GM12891 (cell line): ENCODE data around the gene KCNIP4. TPM values are rescaled to one million over a fixed set of nuclear protein-coding genes. Genes with fewer than 3 reads are reported as not detected.
A peak's percentile ranks its signal among the peaks of the same experiment; 100 is the strongest.
"Not testable (repeated sequence)": the region's sequence is repeated elsewhere in the genome, so short reads cannot be mapped to it uniquely, and the experiment has no call there.

Source experiments
- DNase-seq: peaks from one replicate; pipeline ENCODE4 v3.0.0; 2011; ENCODE audit warnings: low spot score; ENCODE audit not compliant: insufficient read length
- FAIRE-seq: peaks from 2 replicates; lab custom pipeline; 2011; peaks lifted over from hg19 to GRCh38; lab: Jason Lieb, UNC
- PAX5 ChIP-seq: IDR thresholded peaks from 2 replicates; pipeline ENCODE4 v1.6.1; 2011; ENCODE audit warnings: low read length, moderate library complexity, mild to moderate bottlenecking; ENCODE audit not compliant: insufficient read depth, severe bottlenecking
- POLR2A ChIP-seq: IDR thresholded peaks from 2 replicates; pipeline ENCODE4 v1.6.1; 2011; ENCODE audit warnings: low read depth, low read length, control low read depth
- POLR2AphosphoS5 ChIP-seq: IDR thresholded peaks from 2 replicates; pipeline ENCODE4 v1.6.1; 2011; ENCODE audit warnings: low read depth, low read length, control low read depth
- POU2F2 ChIP-seq: IDR thresholded peaks from 2 replicates; pipeline ENCODE4 v1.6.1; 2011; ENCODE audit warnings: low read depth, mild to moderate bottlenecking, control low read depth, low read length, moderate library complexity
- SPI1 ChIP-seq: IDR thresholded peaks from 2 replicates; pipeline ENCODE4 v1.6.1; 2011; ENCODE audit warnings: low read depth, low read length, control low read depth
- TAF1 ChIP-seq: IDR thresholded peaks from 2 replicates; pipeline ENCODE4 v1.6.1; 2011; ENCODE audit warnings: low read depth, low read length, control low read depth
- polyA plus RNA-seq: library from polyadenylated mRNA; unstranded; fragments of >200 nt; gene quantifications from one replicate; pipeline ENCODE4 v1.2.1, GENCODE V29; 2012; ENCODE audit warnings: low read depth, missing spikeins, inconsistent platforms; ENCODE audit not compliant: missing spikeins

KCNIP4 gene
- 0.18 TPM for polyA plus RNA-seq

GRCh38 chr4:21948347-21949072 is at the start of gene KCNIP4:
Gene KCNIP4 (minus strand): TSS chr4:21948772.
- FAIRE-seq: no peak
- peak; percentile 7 for DNase-seq
- TF ChIP-seq SPI1 (no peak), PAX5 (no peak), TAF1 (no peak), POLR2A (no peak), POU2F2 (no peak)

- not testable (repeated sequence) for DNase-seq, FAIRE-seq
These were observed 48.0 kb upstream of the KCNIP4 start for GRCh38 chr4:21996618-21997017.

GRCh38 chr4:21992330-21992729 is 43.8 kb upstream of the KCNIP4 start:
- FAIRE-seq: no peak
- DNase-seq: no peak

GRCh38 chr4:21991562-21991961 is 43.0 kb upstream of the KCNIP4 start:
- TF ChIP-seq POLR2A (no peak), POU2F2 (no peak), TAF1 (no peak), PAX5 (no peak), POLR2AphosphoS5 (no peak), SPI1 (no peak)
- no peak for DNase-seq
- FAIRE-seq: no peak

More at GRCh38 chr4:21992330-21992729, 43.8 kb upstream of the KCNIP4 start:
- TF ChIP-seq POU2F2: no peak
- no peak for TF ChIP-seq TAF1
- no peak for TF ChIP-seq SPI1
- no peak for TF ChIP-seq PAX5
- no peak for TF ChIP-seq POLR2A
- TF ChIP-seq POLR2AphosphoS5: no peak

- no peak for TF ChIP-seq POU2F2
- no peak for TF ChIP-seq TAF1
- no peak for TF ChIP-seq POLR2A
- TF ChIP-seq SPI1: no peak
- no peak for TF ChIP-seq PAX5
- FAIRE-seq (no peak), DNase-seq (no peak)
These were observed 42.5 kb upstream of the KCNIP4 start for GRCh38 chr4:21991050-21991449.

GRCh38 chr4:21989351-21989750 is 40.8 kb upstream of the KCNIP4 start:
- FAIRE-seq (no peak), DNase-seq (no peak)
- no peak for TF ChIP-seq SPI1
- no peak for TF ChIP-seq POLR2AphosphoS5
- TF ChIP-seq POU2F2: no peak
- no peak for TF ChIP-seq PAX5
- TF ChIP-seq POLR2A: no peak
- no peak for TF ChIP-seq TAF1

- DNase-seq (no peak), FAIRE-seq (no peak)
- TF ChIP-seq POLR2A: no peak
- no peak for TF ChIP-seq SPI1
- no peak for TF ChIP-seq POU2F2
- no peak for TF ChIP-seq TAF1
- TF ChIP-seq POLR2AphosphoS5: no peak
- TF ChIP-seq PAX5: no peak
These were observed 37.7 kb upstream of the KCNIP4 start for GRCh38 chr4:21986307-21986706.

GRCh38 chr4:21982087-21982486 is 33.5 kb upstream of the KCNIP4 start:
- TF ChIP-seq POLR2A (no peak), SPI1 (no peak), POLR2AphosphoS5 (no peak), PAX5 (no peak), TAF1 (no peak), POU2F2 (no peak)
- FAIRE-seq (no peak), DNase-seq (no peak)

- FAIRE-seq (no peak), DNase-seq (no peak)
- TF ChIP-seq POU2F2: no peak
- no peak for TF ChIP-seq POLR2A
- no peak for TF ChIP-seq TAF1
- no peak for TF ChIP-seq SPI1
- no peak for TF ChIP-seq POLR2AphosphoS5
- TF ChIP-seq PAX5: no peak
These were observed 30.6 kb upstream of the KCNIP4 start for GRCh38 chr4:21979196-21979595.

- DNase-seq (no peak), FAIRE-seq (no peak)
- TF ChIP-seq POLR2AphosphoS5: no peak
- no peak for TF ChIP-seq POU2F2
- no peak for TF ChIP-seq POLR2A
- TF ChIP-seq TAF1: no peak
These were observed 27.6 kb upstream of the KCNIP4 start for GRCh38 chr4:21976166-21976565.
